ENCODE data around the gene ARHGAP26.

The ARHGAP26 gene

GRCh38 chr5:142998316-142999020, 228.3 kb downstream of the ARHGAP26 start:
- TF ChIP-seq TAF1 (IDR thresholded peaks at IDR 0.05; ENCODE audit: borderline replicate concordance, insufficient read depth, low read length) = no peak
- no peak for TF ChIP-seq POLR2AphosphoS5 (IDR thresholded peaks at IDR 0.05; ENCODE audit: low read depth, low read length)
- TF ChIP-seq FOXP2 (optimal IDR thresholded peaks at IDR 0.05; ENCODE audit: borderline replicate concordance, extremely low read depth, extremely low read length, insufficient read depth) = no peak
- TF ChIP-seq SIN3A (IDR thresholded peaks at IDR 0.05; ENCODE audit: borderline replicate concordance, insufficient read depth, low read length) = no peak
- TF ChIP-seq REST (IDR thresholded peaks at IDR 0.05; ENCODE audit: insufficient read depth in 1 of 2, low read depth in 2 of 2, low read length in 2 of 2) = no peak

GRCh38 chr5:143001764-143002351, 231.7 kb downstream of the ARHGAP26 start:
- no peak for TF ChIP-seq SIN3A (IDR thresholded peaks at IDR 0.05; ENCODE audit: borderline replicate concordance, insufficient read depth, low read length)
- no peak for TF ChIP-seq POLR2AphosphoS5 (IDR thresholded peaks at IDR 0.05; ENCODE audit: low read depth, low read length)
- no peak for TF ChIP-seq TAF1 (IDR thresholded peaks at IDR 0.05; ENCODE audit: borderline replicate concordance, insufficient read depth, low read length)
- TF ChIP-seq REST (IDR thresholded peaks at IDR 0.05; ENCODE audit: insufficient read depth in 1 of 2, low read depth in 2 of 2, low read length in 2 of 2) = no peak
- no peak for TF ChIP-seq FOXP2 (optimal IDR thresholded peaks at IDR 0.05; ENCODE audit: borderline replicate concordance, extremely low read depth, extremely low read length, insufficient read depth)

DNA sequence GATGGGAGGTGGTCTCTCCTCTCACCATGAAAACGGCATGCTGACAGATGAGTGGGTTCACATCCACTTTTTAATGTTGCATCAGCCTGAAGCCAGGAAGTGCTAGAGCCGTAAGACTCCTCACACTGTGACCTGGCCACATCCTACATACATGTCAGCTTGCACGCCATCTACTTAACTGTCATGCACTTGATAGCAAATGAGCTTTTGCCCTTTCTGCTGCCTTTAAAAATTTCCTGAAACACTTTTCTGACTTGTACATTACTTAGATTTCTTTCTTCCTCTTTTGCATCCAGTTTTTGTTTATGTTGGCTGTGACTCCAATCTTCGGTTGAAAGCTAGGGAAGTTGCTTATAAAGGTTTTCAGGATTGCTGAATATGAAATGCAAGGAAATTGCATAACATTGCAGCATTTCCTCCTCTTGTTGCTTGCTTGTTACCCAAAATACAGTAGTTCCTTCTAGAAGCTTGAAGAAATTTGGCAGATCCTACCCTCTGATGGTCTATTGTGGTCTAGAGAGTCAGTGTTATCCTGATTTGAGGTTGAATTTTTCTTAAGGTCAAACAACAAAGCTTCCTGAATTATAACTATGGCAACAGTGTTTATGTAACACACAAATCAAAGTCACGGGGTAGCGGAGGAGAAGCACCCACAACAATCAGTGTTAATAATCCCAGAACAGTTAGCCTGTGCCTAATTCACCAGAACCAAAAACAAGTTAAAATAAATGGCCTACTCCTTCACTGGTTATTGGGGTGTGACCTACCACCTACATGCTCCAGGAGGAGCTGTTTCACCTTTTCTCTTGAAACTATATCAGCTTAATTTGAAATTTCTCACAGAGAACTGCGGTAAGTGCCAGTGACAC, 232.5 kb downstream of the ARHGAP26 start:
- TF ChIP-seq REST (IDR thresholded peaks at IDR 0.05; ENCODE audit: insufficient read depth in 1 of 2, low read depth in 2 of 2, low read length in 2 of 2) (no peak), TAF1 (IDR thresholded peaks at IDR 0.05; ENCODE audit: borderline replicate concordance, insufficient read depth, low read length) (no peak), SIN3A (IDR thresholded peaks at IDR 0.05; ENCODE audit: borderline replicate concordance, insufficient read depth, low read length) (no peak), FOXP2 (optimal IDR thresholded peaks at IDR 0.05; ENCODE audit: borderline replicate concordance, extremely low read depth, extremely low read length, insufficient read depth) (no peak), POLR2AphosphoS5 (IDR thresholded peaks at IDR 0.05; ENCODE audit: low read depth, low read length) (no peak)

- TF ChIP-seq REST (IDR thresholded peaks at IDR 0.05; ENCODE audit: insufficient read depth in 1 of 2, low read depth in 2 of 2, low read length in 2 of 2) (no peak), SIN3A (IDR thresholded peaks at IDR 0.05; ENCODE audit: borderline replicate concordance, insufficient read depth, low read length) (no peak), TAF1 (IDR thresholded peaks at IDR 0.05; ENCODE audit: borderline replicate concordance, insufficient read depth, low read length) (no peak), POLR2AphosphoS5 (IDR thresholded peaks at IDR 0.05; ENCODE audit: low read depth, low read length) (no peak), FOXP2 (optimal IDR thresholded peaks at IDR 0.05; ENCODE audit: borderline replicate concordance, extremely low read depth, extremely low read length, insufficient read depth) (no peak)
Observed at GRCh38 chr5:143003328-143003636, 233.1 kb downstream of the ARHGAP26 start.

Data from PFSK-1 (cell line).